ENCODE data around the gene REXO1.
A peak's percentile ranks its signal among the peaks of the same experiment; 100 is the strongest.

The REXO1 gene

GRCh38 chr19:1847684-1848398 is 442 bp downstream of the REXO1 start:
- peak; percentile 51 for DNase-seq

- DNase-seq: no peak
Measured at GRCh38 chr19:1847348-1847683, 967 bp downstream of the REXO1 start.

- DNase-seq: no peak
Measured at GRCh38 chr19:1846517-1847204, 1.6 kb downstream of the REXO1 start.

- DNase-seq: no peak
Measured at GRCh38 chr19:1845642-1846041, 2.6 kb downstream of the REXO1 start.

GRCh38 chr19:1845125-1845515 is 3.2 kb downstream of the REXO1 start:
- no peak for DNase-seq

GRCh38 chr19:1844513-1845124 is 3.7 kb downstream of the REXO1 start:
- no peak for DNase-seq

- no peak for DNase-seq
Measured at GRCh38 chr19:1843646-1844394, 4.5 kb downstream of the REXO1 start.

- no peak for DNase-seq
Measured at GRCh38 chr19:1843116-1843515, 5.2 kb downstream of the REXO1 start.

- DNase-seq: no peak
Measured at GRCh38 chr19:1841209-1841924, 6.9 kb downstream of the REXO1 start.

GRCh38 chr19:1840541-1841115 is 7.7 kb downstream of the REXO1 start:
- no peak for DNase-seq

- DNase-seq: no peak
Measured at GRCh38 chr19:1839658-1840540, 8.4 kb downstream of the REXO1 start.

- peak; percentile 56 for DNase-seq
Measured at GRCh38 chr19:1837625-1838105, 10.6 kb downstream of the REXO1 start.

- no peak for DNase-seq
Measured at GRCh38 chr19:1837222-1837565, 11.1 kb downstream of the REXO1 start.

GRCh38 chr19:1836458-1837221 is 11.6 kb downstream of the REXO1 start:
- no peak for DNase-seq

- no peak for DNase-seq
Measured at GRCh38 chr19:1833540-1833939, 14.7 kb downstream of the REXO1 start.

GRCh38 chr19:1832046-1832663 is 16.1 kb downstream of the REXO1 start:
- DNase-seq: no peak

- no peak for DNase-seq
Measured at GRCh38 chr19:1830978-1831377, 17.3 kb downstream of the REXO1 start.

GRCh38 chr19:1830568-1830967 is 17.7 kb downstream of the REXO1 start:
- DNase-seq: no peak

GRCh38 chr19:1829958-1830357 is 18.3 kb downstream of the REXO1 start:
- DNase-seq: no peak
